Neuronal stem cell (in vitro differentiated cells): ENCODE data around the gene B3GNT9.

Experiments
- DNase-seq: peaks from one replicate; pipeline ENCODE4 v3.0.0-alpha.2; 2013; ENCODE audit warnings: low spot score
- H2AFZ ChIP-seq: one replicate; pipeline ENCODE4 v1.6.1; 2013; ENCODE audit warnings: mild to moderate bottlenecking, low read length, inconsistent platforms
- H2AK5ac ChIP-seq: 2 replicates; pipeline ENCODE4 v1.6.1; 2013; ENCODE audit warnings: low read depth, mild to moderate bottlenecking, inconsistent platforms, low read length, moderate library complexity, mixed read lengths
- H2BK120ac ChIP-seq: 2 replicates; pipeline ENCODE4 v1.6.1; 2013; ENCODE audit warnings: low read depth, mild to moderate bottlenecking, inconsistent platforms, low read length, moderate library complexity, mixed read lengths
- H2BK12ac ChIP-seq: one replicate; pipeline ENCODE4 v1.6.1; 2013; ENCODE audit warnings: low read length, inconsistent platforms
- H2BK15ac ChIP-seq: 2 replicates; pipeline ENCODE4 v1.6.1; 2013; ENCODE audit warnings: mild to moderate bottlenecking, low read length, inconsistent platforms, mixed read lengths
- H2BK5ac ChIP-seq: one replicate; pipeline ENCODE4 v1.6.1; 2013; ENCODE audit warnings: inconsistent platforms, mild to moderate bottlenecking, low read length, moderate library complexity
- H3K14ac ChIP-seq: one replicate; pipeline ENCODE4 v1.6.1; 2013; ENCODE audit warnings: low read length, inconsistent platforms
- H3K18ac ChIP-seq: 2 replicates; pipeline ENCODE4 v1.6.1; 2013; ENCODE audit warnings: low read length, inconsistent platforms
- H3K23ac ChIP-seq: 2 replicates; pipeline ENCODE4 v1.6.1; 2013; ENCODE audit warnings: low read depth, mild to moderate bottlenecking, mixed read lengths, low read length, inconsistent platforms; ENCODE audit not compliant: poor library complexity
- H3K27ac ChIP-seq: replicated peaks from 3 replicates; pipeline ENCODE4 v1.5.1; 2013; ENCODE audit warnings: low read length, inconsistent platforms
- H3K27me3 ChIP-seq, 3 experiments: 2 replicates each; pipeline ENCODE4 v1.6.1; 2013; ENCODE audit warnings: low read length in 3 of 3, mild to moderate bottlenecking in 2 of 3, inconsistent platforms in 1 of 3, low read depth in 1 of 3, mixed read lengths in 1 of 3, moderate library complexity in 1 of 3; ENCODE audit not compliant: control insufficient read depth in 3 of 3, insufficient read depth in 3 of 3
- H3K36me3 ChIP-seq, 2 donors: replicated peaks in 1 of 2; 2 replicates each; pipeline ENCODE4 v1.6.1; 2013; ENCODE audit warnings: low read length in 2 of 2; ENCODE audit not compliant: control insufficient read depth in 2 of 2, insufficient read depth in 2 of 2
- H3K4ac ChIP-seq: 2 replicates; pipeline ENCODE4 v1.6.1; 2013; ENCODE audit warnings: inconsistent platforms, mild to moderate bottlenecking, low read length, moderate library complexity
- H3K4me1 ChIP-seq, 2 donors: 1 replicate in 1 of 2; 2 replicates in 1 of 2; pipeline ENCODE4 v1.6.1; 2013; ENCODE audit warnings: low read length in 2 of 2, low read depth in 1 of 2; ENCODE audit not compliant: control insufficient read depth in 2 of 2, insufficient read depth in 1 of 2
- H3K4me2 ChIP-seq: one replicate; pipeline ENCODE4 v1.6.1; 2013; ENCODE audit warnings: mild to moderate bottlenecking, low read length, inconsistent platforms; ENCODE audit not compliant: insufficient read depth, poor library complexity, severe bottlenecking
- H3K4me3 ChIP-seq, 2 donors: 2 replicates each; pipeline ENCODE4 v1.5.1; 2013; ENCODE audit warnings: low read length in 2 of 2, mild to moderate bottlenecking in 2 of 2, inconsistent platforms in 1 of 2, moderate library complexity in 1 of 2
- H3K79me1 ChIP-seq: one replicate; pipeline ENCODE4 v1.6.1; 2013; ENCODE audit warnings: low read depth, mild to moderate bottlenecking, inconsistent platforms, low read length, moderate library complexity
- H3K9ac ChIP-seq: one replicate; pipeline ENCODE4 v1.6.1; 2013; ENCODE audit warnings: mild to moderate bottlenecking, low read depth, low read length, inconsistent platforms; ENCODE audit not compliant: poor library complexity
- H3K9me3 ChIP-seq, 2 donors: replicated peaks in 1 of 2; 2 replicates each; pipeline versions ENCODE3 to v1.6.1; 2013; ENCODE audit warnings: low read length in 2 of 2, mild to moderate bottlenecking in 2 of 2, inconsistent platforms in 1 of 2, low read depth in 1 of 2, mixed read lengths in 1 of 2, moderate library complexity in 1 of 2; ENCODE audit not compliant: control insufficient read depth in 2 of 2, insufficient read depth in 1 of 2
- H4K8ac ChIP-seq: one replicate; pipeline ENCODE4 v1.6.1; 2013; ENCODE audit warnings: low read depth, mild to moderate bottlenecking, inconsistent platforms, low read length, moderate library complexity
- H4K91ac ChIP-seq: one replicate; pipeline ENCODE4 v1.6.1; 2013; ENCODE audit warnings: low read length, low read depth, mild to moderate bottlenecking, inconsistent platforms; ENCODE audit not compliant: poor library complexity
- WGBS, 2 donors: extraction: QIAGEN DNeasy Blood & Tissue Kit; methylation state at CpG; one replicate each; pipeline ENCODE4 v1.1.7; 2013; ENCODE audit warnings: missing lambda C conversion rate in 2 of 2, mixed read lengths in 1 of 2; ENCODE audit not compliant: insufficient read length in 2 of 2, insufficient replicate concordance in 1 of 2; ENCODE audit errors: extremely low coverage in 2 of 2; 5-methylcytosine and 5-hydroxymethylcytosine counted together

B3GNT9 gene

DNA sequence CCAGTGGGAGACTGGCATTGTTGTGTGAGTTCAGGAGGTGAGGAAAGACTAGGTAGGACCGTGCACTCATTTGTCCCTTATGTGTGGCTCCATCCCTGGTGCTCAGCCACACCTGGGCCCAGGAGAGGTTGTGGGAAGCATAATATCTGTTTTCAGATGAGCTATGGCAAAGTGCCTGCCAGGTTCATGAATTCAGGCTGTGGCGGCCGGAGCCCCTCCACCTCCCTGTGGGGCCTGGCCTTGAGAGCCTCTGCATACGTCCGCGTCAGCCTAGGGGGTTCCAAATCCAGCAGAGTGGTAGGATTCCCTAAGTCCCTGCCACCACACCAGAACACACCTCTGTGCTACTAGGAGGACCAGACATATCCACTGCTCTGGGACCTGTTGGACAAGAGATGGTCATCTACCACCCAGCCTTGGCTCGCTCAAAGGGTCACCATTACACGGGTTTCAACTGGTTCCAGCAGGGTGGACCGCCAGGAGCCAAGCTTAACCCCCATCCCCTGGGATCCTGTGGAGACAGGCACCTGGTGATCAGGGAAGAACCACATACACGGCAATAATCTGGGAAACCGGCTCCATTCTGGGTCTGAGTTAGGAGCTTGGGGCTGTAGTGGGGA is 2.0 kb downstream of the B3GNT9 start:
- Histone ChIP-seq H3K18ac (no peak overlapping the region), H3K27me3 (peaks cover 13 to 45% (median 24%) of the 10 kb centered on the region in 3 experiments), H3K4me3 (no peak overlapping the region), H2AK5ac (peak overlapping the region; percentile 42), H3K36me3 (peaks cover 32 to 49% of the 10 kb centered on the region in 2 donors), H3K4me1 (peaks cover 2% of the 10 kb centered on the region in 2 donors), H3K4me2 (no peak overlapping the region), H2BK120ac (no peak overlapping the region), H3K9me3 (peaks cover 0 to 7% of the 10 kb centered on the region in 2 donors), H2BK15ac (no peak overlapping the region), H3K79me1 (no peaks in the 10 kb centered on the region), H3K23ac (peak overlapping the region; percentile 76), H2AFZ (no peak overlapping the region), H3K9ac (no peak overlapping the region), H2BK5ac (no peak overlapping the region), H3K27ac (no peak overlapping the region), H2BK12ac (no peak overlapping the region), H4K91ac (no peak overlapping the region), H3K14ac (no peak overlapping the region), H4K8ac (no peak overlapping the region), H3K4ac (no peak overlapping the region)
- WGBS, 2 donors: no CpG with 5 or more reads among the region's 11 CpGs
- no peak for DNase-seq

DNA sequence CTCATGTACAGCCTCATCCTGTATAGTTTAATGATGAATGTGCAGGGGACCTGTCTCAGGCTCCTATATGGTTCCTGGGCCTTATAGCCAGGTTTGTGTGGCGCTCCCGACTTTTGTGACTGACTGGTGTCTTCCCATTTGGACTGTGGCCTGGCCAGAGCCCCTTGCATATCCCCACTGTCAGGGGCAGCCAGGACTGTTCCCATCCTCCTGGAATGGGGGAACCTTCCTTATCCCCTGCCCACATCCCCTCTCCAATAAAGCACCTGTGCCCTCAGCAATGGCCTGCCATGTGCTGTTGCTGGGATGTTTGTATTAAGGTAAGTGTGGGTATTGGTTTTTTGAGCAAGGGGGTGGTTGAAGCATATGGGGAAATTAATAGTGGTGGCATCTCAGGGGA is 2.6 kb downstream of the B3GNT9 start:
- Histone ChIP-seq H3K9ac (no peak overlapping the region), H3K4me2 (no peak overlapping the region), H3K4me3 (no peak overlapping the region), H3K4ac (no peak overlapping the region), H3K14ac (no peak overlapping the region), H4K8ac (no peak overlapping the region), H2BK15ac (no peak overlapping the region), H3K23ac (no peak overlapping the region), H3K79me1 (no peaks in the 10 kb centered on the region), H2AFZ (no peak overlapping the region), H4K91ac (no peak overlapping the region), H3K27me3 (peaks cover 13 to 40% (median 19%) of the 10 kb centered on the region in 3 experiments), H3K27ac (no peak overlapping the region), H3K9me3 (peaks cover 0 to 7% of the 10 kb centered on the region in 2 donors), H3K4me1 (peaks cover 2% of the 10 kb centered on the region in 2 donors), H2BK12ac (no peak overlapping the region), H3K18ac (no peak overlapping the region), H3K36me3 (peaks cover 33 to 54% of the 10 kb centered on the region in 2 donors), H2AK5ac (no peak overlapping the region), H2BK120ac (no peak overlapping the region), H2BK5ac (no peak overlapping the region)
- WGBS, 2 donors: no CpG with 5 or more reads among the region's 2 CpGs
- DNase-seq: no peak

DNA sequence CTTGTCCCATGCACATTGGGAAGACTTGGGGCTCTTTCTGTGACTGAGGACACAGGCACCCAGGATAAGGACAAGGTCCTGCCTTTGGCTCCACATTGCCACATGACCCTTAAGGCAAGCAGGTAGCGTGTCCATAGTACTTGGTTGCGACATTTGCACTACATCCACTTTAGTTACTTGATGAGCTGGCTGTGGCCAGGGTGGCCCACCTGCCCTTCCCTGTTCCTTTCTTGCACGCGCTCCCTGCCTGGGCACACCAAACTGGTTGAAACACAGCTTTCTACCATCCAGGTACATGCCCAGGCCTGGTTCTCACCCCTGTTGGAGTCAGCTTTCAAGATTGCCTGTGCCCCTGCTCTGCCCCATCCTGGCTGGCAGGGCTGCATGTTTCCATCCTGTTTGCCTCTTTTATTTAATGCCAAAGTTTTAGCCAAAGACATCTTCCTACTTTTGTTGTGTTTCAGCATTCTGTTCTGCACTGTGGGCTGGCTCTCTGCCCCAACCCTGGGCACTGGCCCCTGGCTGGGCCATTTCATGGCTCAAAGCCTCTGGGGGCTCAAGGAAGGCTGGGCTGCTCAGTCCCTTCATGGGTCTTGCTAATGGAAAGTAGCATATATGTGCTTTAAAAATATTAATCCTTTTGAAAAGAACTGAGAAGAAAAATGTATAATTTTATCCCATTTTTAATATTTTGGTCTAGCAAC is 3.2 kb downstream of the B3GNT9 start:
- H3K27me3 ChIP-seq: peaks cover 11 to 34% (median 13%) of the 10 kb centered on the region in 3 experiments
- no peak overlapping the region for H2AFZ ChIP-seq
- no peak overlapping the region for H2AK5ac ChIP-seq
- no peak overlapping the region for H3K4ac ChIP-seq
- H2BK120ac ChIP-seq: no peak overlapping the region
- no CpG with 5 or more reads among the region's 4 CpGs for WGBS, 2 donors
- peaks cover 0 to 7% of the 10 kb centered on the region in 2 donors for H3K9me3 ChIP-seq
- peaks cover 37 to 60% of the 10 kb centered on the region in 2 donors for H3K36me3 ChIP-seq
- no peaks in the 10 kb centered on the region for H3K79me1 ChIP-seq
- H2BK12ac ChIP-seq: no peak overlapping the region
- no peak overlapping the region for H3K4me3 ChIP-seq
- no peak overlapping the region for H3K4me2 ChIP-seq
- H3K4me1 ChIP-seq: peaks cover 2% of the 10 kb centered on the region in 2 donors
- H4K91ac ChIP-seq: no peak overlapping the region
- H3K14ac ChIP-seq: no peak overlapping the region
- H3K18ac ChIP-seq: no peak overlapping the region
- no peak overlapping the region for H4K8ac ChIP-seq
- no peak overlapping the region for H2BK15ac ChIP-seq
- H3K9ac ChIP-seq: no peak overlapping the region
- H3K23ac ChIP-seq: no peak overlapping the region
- DNase-seq: no peak
- H2BK5ac ChIP-seq: no peak overlapping the region
- H3K27ac ChIP-seq: no peak overlapping the region

DNA sequence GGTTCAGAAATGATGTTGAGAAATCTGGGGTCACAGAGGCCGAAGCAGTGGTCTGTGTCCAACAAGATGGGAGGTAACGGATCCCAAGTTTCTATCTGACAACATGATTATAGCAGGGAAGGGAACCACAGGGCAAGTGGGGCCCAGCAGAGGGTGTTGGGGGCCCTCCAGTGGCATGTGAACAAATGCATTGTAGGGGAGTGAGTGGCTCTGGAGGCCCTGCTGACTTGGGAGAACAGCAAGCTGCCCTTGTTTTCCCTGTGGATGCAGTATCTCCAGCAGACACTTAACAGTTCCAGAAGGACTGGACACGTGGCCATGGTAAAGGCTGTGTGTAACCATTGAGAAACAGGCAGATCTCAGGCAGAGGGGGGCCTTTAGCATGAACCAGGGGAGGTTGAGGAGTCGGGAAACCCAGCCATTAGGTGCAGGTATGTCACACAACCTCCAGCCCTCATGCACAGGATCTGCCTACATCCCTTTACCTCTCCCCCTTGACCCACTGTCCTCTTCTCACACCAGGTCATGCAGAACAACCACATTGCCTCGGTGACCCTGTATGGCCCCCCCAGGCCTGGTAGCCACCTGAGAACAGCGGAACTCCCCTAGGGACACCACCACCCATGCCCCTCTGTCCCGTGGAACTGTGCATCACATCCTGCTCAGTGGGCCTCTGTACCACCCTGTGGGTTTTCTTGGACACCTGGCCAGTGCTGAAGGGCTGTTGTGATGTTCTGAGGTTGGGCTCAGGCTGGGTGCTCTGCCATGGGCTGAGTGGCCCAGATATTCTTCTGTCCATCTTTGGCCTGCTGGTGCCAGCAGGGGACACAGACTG is 4.1 kb downstream of the B3GNT9 start:
- WGBS, 2 donors: no CpG with 5 or more reads among the region's 7 CpGs
- no peak overlapping the region for H2BK120ac ChIP-seq
- peaks cover 41 to 69% of the 10 kb centered on the region in 2 donors for H3K36me3 ChIP-seq
- peaks cover 7 to 28% (median 10%) of the 10 kb centered on the region in 3 experiments for H3K27me3 ChIP-seq
- H3K14ac ChIP-seq: no peak overlapping the region
- no peak overlapping the region for H2BK5ac ChIP-seq
- H3K23ac ChIP-seq: no peak overlapping the region
- no peak overlapping the region for H3K4me3 ChIP-seq
- H2AFZ ChIP-seq: no peak overlapping the region
- no peak overlapping the region for H2BK12ac ChIP-seq
- no peak overlapping the region for H3K27ac ChIP-seq
- peaks cover 0 to 7% of the 10 kb centered on the region in 2 donors for H3K9me3 ChIP-seq
- no peak overlapping the region for H2BK15ac ChIP-seq
- no peaks in the 10 kb centered on the region for H3K79me1 ChIP-seq
- DNase-seq: no peak
- peaks cover 2% of the 10 kb centered on the region in 2 donors for H3K4me1 ChIP-seq
- H3K4me2 ChIP-seq: no peak overlapping the region
- peak overlapping the region; percentile 12 for H3K9ac ChIP-seq
- H4K91ac ChIP-seq: no peak overlapping the region
- H4K8ac ChIP-seq: no peak overlapping the region
- no peak overlapping the region for H3K18ac ChIP-seq
- H2AK5ac ChIP-seq: no peak overlapping the region
- no peak overlapping the region for H3K4ac ChIP-seq
